ENCODE data around the gene SYT2.
"Not testable (repeated sequence)": the region's sequence is repeated elsewhere in the genome, so short reads cannot be mapped to it uniquely, and the experiment has no call there.

The SYT2 gene

DNA sequence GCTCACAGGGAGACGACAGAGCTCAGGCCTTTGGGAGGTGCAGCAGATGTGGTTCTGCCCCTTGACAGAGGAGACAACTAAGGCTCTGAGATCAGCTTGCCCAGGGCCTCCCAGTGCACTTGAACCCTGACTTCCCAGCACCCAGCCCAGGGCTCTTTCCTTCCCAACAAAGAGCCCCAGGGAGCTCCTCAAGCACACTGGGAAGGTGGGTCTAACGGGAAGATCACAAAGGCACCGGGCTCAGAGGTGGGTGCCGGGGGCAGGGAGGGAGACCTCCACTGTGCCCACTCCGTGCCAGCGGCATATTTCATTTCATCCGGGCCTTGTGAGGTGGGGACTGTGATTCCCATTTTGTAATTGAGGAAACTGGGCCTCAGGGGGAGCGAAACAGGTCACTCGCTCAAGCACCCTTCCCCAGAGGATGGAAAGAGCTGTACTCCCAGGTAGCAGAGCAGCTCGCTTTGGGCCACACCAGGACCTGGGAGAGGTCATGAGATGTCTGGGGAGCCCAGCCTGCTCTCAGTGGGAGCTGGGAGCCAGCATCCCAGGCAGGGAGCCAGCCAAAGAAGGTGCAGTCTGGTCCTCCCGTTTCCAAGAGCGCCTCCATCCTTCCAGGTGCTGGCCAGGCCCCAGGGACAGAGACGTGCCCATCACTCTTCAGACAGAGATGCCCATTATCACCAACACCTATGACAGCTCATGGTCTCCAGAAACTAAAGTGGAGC, 82.3 kb downstream of the SYT2 start:
- DNase-seq (ENCODE audit: extremely low spot score, insufficient read length, low read depth) (no peak), FAIRE-seq (no peak)

DNA sequence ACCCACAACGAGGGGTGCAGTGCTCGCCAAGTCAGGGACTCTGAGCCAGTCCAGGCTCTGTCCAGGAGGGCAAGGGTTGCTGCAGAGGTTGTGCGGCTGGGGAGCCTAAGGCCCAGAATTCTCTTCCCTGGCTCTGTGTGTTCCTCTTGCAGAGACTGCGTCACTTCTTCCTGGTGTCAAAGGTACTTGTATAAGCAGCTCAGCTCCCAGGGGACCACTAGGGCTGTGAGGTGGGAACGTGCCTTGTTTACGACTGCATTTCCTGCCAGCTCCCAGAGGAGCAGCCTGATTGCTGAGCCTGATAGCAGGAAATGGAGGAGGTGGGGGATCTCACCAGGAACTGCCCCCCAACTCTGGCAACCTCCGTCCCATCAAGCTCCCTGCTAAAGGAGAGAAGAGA, 83.2 kb downstream of the SYT2 start:
- FAIRE-seq; DNase-seq (ENCODE audit: extremely low spot score, insufficient read length, low read depth): not testable (repeated sequence)

DNA sequence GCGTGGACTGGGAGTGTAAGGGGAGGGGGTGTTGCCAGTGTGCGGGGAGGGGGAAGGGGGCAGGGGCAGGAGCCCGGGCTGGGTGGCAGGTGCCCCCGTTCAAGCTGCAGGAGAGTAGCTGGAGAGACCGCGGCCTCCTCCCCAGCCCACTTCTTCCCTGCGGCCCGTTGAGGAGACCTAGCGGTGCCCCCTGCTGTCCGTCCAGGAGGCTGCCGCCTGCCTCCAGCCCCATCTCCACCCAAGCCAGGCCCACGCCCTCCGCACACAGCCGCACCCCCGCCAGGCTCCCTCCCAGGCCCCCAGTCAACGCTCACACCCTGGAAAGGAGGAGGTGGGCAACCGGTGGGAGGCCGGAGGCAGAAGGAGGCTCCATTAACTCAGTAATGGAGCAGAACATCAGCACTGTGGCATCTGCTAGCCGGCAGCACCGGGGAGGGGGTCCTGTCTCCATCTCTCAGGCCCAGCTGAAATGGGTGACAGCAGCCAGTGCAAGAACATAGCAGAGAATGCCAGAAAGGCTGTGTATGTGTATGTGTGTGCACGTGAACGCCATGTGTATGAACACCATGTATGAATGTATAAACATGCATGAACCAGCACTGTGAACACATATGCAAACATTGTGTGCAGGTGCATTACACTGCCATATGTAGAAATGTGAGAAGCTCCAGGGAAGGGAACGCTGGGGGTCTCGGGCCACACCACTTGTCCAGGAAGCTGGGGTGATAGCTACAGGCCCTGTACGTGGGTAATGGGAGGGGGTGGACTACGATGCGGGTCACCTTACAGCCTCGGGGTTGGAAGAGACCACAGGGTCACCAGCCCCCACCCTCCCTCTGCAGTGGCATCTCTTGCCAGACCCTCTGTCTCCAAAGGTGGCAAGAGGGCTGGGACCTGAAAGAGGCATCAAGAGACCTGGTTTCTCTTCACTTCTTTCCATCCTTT, 84.6 kb downstream of the SYT2 start:
- FAIRE-seq, result peak; percentile 12
- DNase-seq (ENCODE audit: extremely low spot score, insufficient read length, low read depth), result peak; percentile 63

DNA sequence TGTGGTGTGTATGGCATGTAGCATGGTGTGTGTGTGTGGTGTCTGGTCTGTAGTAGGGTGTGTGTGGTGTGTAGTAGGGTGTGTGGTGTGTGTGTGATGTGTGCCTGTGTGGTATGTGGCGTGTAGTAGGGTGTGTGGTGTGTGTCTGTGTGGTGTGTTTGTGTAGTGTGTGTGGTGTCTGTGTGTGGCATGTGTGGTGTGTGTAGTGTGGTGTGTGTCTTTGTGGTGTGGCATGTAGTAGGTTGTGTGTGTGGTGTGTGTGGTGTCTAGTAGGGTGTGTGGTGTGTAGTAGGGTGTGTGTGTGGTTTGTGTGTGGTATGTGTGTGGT, 85.5 kb downstream of the SYT2 start:
- DNase-seq (ENCODE audit: extremely low spot score, insufficient read length, low read depth) (no peak), FAIRE-seq (peak; percentile 67)

DNA sequence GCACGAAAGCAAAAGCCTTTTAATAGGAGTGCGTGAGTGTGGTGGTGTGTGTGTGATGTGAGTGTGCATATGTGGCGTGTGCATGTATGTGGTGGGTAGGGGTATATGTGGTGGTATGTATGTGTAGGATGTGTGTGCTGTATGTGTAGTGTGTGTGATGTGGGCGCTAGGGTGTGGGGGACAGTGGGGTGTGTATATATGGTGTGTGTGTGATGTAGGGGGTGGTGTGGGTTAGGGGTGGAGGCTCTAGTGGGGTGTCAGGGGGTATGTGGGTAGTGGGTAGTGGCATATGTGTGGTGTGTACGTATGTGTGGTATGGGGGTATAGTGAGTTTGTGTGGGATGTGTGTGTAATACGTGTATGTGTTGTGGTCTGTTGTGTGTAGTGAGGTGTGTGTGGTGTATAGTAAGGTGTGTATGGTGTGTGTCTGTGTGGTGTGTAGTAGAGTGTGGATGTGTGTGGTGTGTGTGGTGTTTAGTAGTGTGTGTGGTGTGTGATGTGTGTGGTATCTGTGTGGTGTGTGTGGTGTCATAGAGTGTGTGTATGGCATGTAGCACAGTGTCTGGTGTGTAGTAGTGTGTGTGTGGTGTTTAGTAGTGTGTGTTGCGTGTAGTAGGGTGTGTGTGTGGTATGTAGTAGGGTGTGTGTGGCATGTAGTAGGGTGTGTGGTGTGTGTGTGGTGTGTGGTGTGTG, 86.0 kb downstream of the SYT2 start:
- no peak for FAIRE-seq
- DNase-seq (ENCODE audit: extremely low spot score, insufficient read length, low read depth), result no peak

DNA sequence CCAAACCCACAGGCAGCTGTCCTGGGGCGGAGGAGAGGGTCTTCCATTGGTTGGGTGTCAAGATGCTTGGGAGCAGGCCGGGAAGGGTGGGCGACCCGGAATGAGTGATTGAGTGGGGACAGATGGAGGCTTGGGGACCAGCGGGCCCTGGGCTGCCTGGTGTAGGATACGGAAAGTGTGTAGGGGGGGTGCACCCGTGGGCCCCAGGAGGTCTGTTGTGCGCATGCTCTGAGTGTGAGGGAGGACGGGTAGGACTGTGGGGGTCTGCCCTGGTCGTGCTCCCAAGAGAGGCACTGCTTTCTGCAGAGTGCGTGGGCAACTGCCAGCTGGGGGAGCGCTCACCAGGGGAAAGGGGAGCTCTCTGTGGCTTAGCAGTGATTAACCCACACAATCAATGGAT, 86.8 kb downstream of the SYT2 start:
- not testable (repeated sequence) for FAIRE-seq; DNase-seq (ENCODE audit: extremely low spot score, insufficient read length, low read depth)

DNA sequence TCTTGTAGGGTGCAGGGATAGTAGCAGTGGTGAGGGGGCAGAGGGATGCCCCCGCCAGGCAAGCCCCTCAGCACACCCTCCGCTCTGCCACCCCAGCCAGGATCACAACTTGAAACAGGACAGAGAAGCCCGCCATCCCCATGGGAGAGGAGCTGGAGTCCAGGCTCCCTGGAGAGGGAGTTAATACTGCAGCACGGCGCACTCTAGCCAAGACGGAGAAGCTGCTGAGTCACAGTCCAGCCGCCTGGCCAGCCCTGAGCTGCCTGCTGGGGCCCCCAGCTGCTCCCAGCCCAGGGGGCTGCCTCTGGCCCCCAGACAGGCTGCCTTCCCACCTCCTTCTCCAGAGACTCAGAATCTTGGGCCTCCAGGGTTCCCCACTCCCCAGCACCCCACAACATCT, 87.2 kb downstream of the SYT2 start:
- FAIRE-seq, result no peak
- DNase-seq (ENCODE audit: extremely low spot score, insufficient read length, low read depth), result no peak

DNA sequence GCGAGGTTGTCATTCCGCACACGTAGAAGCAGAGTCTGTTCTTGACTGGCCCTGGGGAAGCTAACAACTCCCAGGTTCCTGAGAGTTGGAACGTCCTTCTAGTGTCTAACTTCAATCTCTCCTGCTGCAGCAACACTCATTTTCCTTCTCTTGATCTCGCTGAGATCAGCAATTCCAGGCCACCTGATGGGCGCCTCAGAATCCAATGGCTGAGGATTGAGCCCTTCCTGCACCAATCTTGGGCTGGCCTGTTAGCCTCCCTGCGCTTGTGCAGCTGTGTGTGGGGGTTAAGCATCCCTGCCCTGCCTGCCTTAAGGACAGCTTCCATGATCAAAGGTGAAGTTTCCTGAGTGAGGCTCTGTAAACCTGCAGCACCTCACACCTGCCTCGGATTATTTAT, 87.9 kb downstream of the SYT2 start:
- no peak for DNase-seq (ENCODE audit: extremely low spot score, insufficient read length, low read depth)
- no peak for FAIRE-seq

DNA sequence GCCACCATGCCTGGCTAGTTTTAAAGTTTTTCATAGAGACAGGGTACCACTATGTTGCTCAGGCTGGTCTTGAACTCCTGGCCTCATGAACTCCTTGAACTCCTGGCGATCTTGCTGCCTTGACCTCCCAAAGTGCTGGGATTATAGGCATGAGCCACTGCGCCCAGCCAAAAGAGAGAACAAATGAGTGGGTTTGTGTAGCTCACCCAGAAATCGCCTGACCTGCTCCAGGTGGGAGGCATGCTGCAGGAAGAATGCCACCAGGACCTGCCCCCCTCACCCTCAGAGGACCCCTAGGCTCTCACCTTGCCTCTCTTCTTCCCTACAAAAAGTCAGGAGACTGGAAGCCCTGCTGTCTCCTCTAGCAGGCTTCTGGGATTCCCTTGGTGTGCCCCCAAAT, 88.8 kb downstream of the SYT2 start:
- no peak for DNase-seq (ENCODE audit: extremely low spot score, insufficient read length, low read depth)
- FAIRE-seq, result no peak

DNA sequence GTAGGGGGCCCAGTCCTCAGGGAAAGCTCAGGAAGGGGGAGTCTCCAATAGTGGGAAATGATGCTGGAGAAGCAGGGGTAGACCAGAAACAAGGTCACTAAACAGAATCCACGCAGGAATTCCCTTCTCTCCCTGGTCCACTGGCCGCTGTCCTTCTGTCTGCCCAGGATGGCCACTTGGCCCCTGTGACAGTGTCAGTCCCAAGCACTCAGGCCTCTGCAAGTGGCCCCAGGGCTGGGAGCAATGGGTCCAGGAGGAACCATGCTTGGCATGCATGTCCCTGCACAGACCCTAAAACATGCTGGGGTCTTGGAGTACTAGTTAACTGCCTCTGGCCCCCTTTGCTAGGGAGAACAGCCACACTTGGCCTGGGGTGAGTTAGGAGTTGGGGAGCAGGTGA, 90.2 kb downstream of the SYT2 start:
- not testable (repeated sequence) for DNase-seq (ENCODE audit: extremely low spot score, insufficient read length, low read depth); FAIRE-seq

DNA sequence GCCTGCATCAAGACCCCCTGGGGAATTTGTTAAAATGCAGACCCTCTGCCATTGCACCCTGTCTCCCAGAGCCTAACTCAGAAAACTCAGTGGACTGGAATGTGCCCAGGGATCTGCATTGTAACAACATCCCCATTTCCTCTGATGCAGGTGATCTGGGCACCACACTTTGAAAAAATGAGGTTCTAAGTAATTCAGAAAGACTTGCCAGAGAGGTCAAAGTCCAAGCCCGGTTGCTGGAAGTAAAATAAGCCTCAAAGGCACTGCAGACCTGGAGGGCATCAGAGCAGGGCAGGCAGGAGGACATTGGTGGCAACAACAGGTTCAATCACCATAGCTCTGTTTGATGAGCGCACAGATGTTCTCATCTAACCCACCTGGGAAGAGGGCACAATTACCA, 90.7 kb downstream of the SYT2 start:
- no peak for FAIRE-seq

DNA sequence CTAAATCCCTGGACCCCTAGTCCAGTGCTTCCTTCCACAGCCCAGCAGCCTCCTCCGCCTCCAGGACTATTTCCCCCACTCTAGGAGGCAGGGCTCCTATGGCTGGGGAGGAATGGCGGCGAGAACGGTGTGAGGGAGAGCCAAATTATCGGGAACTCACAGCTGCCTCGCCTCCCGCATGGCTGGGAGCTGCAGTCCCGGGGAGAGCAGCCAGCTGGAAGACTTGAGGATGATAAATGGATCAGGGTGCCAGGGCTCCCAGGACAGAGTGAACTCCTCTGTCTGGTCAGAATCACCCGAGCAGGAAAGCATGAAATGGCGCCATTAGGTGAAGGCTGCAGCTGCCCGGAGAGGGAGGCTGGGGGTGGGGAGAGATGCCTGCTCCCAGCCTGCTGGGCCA, 91.2 kb downstream of the SYT2 start:
- DNase-seq (ENCODE audit: extremely low spot score, insufficient read length, low read depth); FAIRE-seq: not testable (repeated sequence)

More for the DNA sequence above, 90.7 kb downstream of the SYT2 start:
- no peak for DNase-seq (ENCODE audit: extremely low spot score, insufficient read length, low read depth)

DNA sequence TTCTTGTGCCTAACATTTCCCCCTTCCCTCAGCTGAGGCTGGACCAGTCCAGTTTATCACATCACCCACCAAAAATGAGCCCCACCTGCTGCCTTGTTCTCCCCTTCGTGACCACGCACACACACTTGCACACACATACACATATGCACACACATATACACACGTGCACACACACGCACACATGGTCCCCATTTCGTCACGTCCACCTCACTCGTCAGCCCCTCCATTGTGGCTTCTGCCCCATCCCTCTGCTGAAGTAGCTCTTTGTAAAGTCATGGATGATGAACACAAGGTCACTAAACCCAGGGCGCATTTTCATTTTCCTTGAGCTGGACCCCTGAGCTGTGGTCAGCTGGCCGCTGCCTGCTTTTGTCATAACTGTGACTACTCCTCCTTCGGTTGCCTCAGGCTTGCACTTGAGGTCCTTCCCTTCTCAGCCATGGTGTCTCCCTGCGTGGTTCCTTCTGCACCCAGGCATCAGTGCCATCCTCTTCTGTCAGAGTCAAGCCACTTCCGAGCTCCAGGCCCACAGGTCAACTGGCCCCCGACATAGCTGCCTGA, 93.8 kb downstream of the SYT2 start:
- FAIRE-seq, result no peak

DNA sequence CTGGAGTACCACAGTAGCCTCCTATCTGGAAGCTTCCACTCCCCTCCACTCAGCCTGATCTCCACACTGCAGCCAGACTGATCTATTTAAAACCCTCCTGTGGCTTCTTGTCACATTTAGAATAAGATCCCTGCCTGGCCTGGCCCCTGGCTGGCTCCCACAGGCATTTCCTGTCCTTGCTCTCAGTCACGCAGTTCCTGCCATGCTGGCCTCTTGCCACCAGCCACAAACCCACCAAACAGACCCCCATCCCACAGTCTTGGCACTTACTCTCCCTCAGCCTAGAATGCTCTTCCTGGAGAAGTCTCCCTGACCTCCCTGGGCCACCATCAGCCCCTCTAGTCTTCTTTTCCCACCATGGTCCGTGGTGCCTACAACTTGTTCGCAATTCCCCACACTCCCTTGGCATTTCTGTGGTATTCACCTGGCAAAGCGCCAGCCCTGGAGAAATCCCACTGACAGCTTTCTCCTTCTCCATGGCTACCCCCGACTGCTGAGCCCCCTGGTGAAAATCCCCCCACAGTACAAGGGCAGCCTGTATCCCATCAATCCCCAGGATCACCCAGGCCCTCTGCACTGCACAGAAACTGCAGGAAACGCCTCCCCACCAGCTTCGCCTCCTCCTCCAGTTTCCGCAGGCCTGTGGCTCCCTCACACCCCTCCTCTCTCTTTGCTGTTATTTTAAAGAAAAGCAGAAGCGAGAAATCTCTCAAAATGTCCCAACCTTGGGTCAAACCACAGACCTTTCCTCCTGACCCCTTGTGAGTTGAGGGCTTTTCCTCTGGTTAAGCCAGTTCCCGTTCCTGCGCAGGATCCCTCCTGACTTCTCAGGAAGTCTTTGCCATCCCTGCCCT, 94.5 kb downstream of the SYT2 start:
- peak; percentile 84 for FAIRE-seq
- peak; percentile 58 for DNase-seq (ENCODE audit: extremely low spot score, insufficient read length, low read depth)

More for the DNA sequence above, 93.8 kb downstream of the SYT2 start:
- no peak for DNase-seq (ENCODE audit: extremely low spot score, insufficient read length, low read depth)

DNA sequence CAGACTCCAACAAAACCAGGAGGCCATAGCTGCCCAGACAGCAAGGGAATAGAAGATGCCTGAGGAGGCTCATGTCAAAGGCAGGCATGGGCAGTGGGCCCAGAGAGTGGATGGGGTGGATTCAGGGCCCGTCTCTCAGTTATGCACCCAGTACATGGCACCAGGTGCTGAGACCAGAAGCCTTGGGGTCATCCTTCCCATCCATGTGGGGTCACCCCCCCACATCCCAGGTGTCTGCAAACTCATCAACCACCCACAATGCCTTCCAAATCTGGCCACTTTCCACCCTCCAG, 95.1 kb downstream of the SYT2 start:
- DNase-seq (ENCODE audit: extremely low spot score, insufficient read length, low read depth); FAIRE-seq: not testable (repeated sequence)

DNA sequence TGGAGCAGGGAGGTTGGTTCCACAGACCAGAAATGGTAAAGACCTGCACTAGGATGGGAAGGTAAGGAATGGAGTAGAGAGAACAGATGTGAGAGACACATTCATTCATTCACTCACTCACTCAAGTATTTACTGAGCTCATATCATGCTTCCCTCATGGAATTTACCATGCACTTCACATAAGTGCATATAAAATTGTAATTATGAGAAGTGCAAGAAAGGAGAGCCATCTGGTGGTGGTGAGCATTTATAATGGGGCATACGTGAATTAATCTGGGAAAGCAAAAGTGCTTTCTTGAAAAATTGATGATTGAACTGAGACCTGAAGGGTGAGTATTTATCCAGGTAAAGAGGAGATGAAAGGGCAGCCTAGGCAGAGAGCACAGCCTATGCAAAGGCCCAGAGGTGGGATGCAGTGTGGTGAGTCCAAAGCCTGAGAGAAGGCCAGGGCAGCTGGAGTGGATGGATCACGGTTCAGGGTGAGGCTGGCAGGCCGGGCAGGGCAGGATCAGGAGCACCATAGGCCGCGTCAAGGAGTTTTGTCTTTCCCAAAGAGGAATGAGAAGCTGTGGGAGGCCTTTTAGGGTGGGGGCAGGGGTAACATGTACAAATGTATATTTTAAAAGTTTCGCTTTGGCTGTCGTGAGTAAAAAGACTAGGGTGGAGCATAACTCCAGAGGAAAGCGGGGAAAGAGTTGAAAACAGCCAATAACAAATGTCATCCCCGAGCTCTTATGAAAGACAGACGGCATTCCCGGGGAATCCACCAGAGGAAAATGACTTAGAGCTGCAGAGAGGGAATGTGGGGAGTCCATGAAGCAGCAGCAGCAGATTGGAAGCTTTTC, 95.7 kb downstream of the SYT2 start:
- not testable (repeated sequence) for FAIRE-seq; DNase-seq (ENCODE audit: extremely low spot score, insufficient read length, low read depth)

DNA sequence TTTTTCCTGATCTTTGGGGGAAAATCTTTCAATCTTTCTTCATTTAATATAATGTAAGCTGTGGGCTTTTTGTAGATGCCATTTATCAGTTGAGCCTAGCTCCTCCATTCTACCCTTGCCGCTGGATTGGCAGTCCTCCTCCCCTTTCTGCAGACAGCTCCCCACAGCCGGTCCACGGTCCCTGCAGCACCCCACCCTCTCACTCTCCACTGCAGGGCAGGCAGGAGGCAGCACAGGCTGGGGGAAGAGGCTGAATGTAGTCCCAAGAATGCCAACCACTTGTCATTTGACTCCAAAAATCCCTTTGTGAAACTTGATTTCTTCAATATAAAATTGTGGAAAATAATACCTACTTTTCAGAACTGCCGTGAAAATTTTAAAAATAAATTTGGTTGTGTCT, 96.7 kb downstream of the SYT2 start:
- FAIRE-seq, result no peak
- no peak for DNase-seq (ENCODE audit: extremely low spot score, insufficient read length, low read depth)

DNA sequence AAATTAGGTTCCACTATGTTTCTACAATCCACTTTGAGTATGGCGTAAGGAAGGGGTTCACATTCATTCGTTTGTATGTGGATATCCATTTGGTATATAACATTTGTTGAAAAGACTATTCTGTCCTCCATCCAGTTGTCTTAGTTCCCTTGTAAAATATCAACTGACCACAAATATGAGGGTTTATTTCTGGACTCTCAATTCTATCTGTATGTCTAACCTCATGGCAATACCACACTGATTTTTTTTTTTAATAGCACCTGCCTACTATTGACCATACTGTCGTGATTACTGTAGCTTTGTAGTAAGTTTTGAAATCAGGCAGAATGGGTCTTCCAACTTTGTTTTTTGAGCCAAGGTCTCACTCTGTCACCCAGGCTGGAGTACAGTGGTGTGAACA, 98.2 kb downstream of the SYT2 start:
- not testable (repeated sequence) for DNase-seq (ENCODE audit: extremely low spot score, insufficient read length, low read depth); FAIRE-seq

DNA sequence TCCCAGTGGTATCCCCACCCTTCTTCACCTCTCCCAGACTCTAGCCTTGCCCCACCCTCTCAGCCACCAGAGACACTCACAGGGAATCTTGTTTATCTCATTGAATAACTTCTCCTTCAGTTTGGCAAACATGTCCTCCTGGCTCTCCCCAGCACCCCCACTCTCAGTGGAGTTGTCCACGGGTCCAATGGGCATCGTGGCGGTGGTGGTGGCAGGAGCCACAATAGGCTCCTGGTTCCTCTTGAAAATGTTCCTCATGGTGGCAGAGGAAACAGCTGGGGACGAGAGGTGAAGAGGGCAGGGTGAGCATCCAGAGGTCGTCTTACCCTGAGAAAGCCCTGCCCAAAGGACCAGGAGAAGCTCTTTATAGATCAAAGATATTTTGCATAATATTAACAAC, 104.7 kb downstream of the SYT2 start:
- DNase-seq (ENCODE audit: extremely low spot score, insufficient read length, low read depth) (no peak), FAIRE-seq (no peak)

Data from GM18507 (cell line).